ENCODE results near the gene EPB41L5. TPM values are rescaled to one million over a fixed set of nuclear protein-coding genes. Genes with fewer than 3 reads are reported as not detected.

The EPB41L5 gene
- total and polyA plus RNA-seq, 9 of the 15 experiments (the other 6 are each of a cell fraction or from before 2014, with no cell fraction given), result 2.3 to 14.1 (median 8.2) TPM

DNA sequence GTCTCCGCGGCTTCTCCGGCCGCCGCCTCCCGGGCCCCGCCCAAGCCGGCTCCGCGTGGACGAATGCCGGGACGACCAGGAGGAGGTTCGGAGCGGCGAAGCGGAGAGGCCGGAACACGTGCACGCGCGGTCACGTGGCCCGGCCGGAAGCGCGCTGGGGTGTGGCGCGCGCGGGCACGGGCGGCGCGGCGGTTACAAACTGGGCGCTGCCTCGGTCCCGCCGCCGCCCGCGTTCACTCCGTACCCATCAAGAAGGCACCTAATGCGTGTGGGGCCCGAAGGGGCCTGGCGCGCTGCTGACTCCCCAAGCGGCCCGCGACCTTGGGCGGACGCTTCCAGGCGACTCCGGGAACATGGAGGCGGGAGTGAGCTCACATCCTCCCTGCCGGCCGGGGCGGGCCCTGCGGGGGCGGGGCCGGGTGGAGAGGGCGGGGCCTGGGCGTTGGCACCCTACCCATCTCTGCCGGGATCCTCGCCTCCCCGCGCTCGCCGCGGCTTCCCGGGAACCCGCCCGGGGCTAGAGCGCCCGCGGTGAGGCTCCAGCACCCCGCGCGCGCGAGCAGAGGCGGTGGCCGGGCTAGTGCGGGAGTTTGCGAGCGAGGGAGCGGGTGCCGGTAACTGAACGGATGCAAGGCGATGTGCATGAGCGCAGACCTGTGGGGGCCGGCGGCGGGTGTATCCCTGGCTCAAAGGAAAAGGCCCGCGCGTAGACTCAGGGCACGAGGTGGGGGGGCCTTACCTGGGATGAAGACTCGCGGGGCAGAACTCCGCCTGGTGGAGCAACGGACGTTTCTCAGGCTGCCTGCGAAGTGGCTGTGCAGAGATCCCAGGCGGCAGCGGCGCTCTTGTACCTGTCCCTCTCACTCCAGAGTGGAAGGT, 210.4 kb downstream of the EPB41L5 start, which contains the start of gene TMEM185B (continued):
- TF ChIP-seq, protein P1, sequence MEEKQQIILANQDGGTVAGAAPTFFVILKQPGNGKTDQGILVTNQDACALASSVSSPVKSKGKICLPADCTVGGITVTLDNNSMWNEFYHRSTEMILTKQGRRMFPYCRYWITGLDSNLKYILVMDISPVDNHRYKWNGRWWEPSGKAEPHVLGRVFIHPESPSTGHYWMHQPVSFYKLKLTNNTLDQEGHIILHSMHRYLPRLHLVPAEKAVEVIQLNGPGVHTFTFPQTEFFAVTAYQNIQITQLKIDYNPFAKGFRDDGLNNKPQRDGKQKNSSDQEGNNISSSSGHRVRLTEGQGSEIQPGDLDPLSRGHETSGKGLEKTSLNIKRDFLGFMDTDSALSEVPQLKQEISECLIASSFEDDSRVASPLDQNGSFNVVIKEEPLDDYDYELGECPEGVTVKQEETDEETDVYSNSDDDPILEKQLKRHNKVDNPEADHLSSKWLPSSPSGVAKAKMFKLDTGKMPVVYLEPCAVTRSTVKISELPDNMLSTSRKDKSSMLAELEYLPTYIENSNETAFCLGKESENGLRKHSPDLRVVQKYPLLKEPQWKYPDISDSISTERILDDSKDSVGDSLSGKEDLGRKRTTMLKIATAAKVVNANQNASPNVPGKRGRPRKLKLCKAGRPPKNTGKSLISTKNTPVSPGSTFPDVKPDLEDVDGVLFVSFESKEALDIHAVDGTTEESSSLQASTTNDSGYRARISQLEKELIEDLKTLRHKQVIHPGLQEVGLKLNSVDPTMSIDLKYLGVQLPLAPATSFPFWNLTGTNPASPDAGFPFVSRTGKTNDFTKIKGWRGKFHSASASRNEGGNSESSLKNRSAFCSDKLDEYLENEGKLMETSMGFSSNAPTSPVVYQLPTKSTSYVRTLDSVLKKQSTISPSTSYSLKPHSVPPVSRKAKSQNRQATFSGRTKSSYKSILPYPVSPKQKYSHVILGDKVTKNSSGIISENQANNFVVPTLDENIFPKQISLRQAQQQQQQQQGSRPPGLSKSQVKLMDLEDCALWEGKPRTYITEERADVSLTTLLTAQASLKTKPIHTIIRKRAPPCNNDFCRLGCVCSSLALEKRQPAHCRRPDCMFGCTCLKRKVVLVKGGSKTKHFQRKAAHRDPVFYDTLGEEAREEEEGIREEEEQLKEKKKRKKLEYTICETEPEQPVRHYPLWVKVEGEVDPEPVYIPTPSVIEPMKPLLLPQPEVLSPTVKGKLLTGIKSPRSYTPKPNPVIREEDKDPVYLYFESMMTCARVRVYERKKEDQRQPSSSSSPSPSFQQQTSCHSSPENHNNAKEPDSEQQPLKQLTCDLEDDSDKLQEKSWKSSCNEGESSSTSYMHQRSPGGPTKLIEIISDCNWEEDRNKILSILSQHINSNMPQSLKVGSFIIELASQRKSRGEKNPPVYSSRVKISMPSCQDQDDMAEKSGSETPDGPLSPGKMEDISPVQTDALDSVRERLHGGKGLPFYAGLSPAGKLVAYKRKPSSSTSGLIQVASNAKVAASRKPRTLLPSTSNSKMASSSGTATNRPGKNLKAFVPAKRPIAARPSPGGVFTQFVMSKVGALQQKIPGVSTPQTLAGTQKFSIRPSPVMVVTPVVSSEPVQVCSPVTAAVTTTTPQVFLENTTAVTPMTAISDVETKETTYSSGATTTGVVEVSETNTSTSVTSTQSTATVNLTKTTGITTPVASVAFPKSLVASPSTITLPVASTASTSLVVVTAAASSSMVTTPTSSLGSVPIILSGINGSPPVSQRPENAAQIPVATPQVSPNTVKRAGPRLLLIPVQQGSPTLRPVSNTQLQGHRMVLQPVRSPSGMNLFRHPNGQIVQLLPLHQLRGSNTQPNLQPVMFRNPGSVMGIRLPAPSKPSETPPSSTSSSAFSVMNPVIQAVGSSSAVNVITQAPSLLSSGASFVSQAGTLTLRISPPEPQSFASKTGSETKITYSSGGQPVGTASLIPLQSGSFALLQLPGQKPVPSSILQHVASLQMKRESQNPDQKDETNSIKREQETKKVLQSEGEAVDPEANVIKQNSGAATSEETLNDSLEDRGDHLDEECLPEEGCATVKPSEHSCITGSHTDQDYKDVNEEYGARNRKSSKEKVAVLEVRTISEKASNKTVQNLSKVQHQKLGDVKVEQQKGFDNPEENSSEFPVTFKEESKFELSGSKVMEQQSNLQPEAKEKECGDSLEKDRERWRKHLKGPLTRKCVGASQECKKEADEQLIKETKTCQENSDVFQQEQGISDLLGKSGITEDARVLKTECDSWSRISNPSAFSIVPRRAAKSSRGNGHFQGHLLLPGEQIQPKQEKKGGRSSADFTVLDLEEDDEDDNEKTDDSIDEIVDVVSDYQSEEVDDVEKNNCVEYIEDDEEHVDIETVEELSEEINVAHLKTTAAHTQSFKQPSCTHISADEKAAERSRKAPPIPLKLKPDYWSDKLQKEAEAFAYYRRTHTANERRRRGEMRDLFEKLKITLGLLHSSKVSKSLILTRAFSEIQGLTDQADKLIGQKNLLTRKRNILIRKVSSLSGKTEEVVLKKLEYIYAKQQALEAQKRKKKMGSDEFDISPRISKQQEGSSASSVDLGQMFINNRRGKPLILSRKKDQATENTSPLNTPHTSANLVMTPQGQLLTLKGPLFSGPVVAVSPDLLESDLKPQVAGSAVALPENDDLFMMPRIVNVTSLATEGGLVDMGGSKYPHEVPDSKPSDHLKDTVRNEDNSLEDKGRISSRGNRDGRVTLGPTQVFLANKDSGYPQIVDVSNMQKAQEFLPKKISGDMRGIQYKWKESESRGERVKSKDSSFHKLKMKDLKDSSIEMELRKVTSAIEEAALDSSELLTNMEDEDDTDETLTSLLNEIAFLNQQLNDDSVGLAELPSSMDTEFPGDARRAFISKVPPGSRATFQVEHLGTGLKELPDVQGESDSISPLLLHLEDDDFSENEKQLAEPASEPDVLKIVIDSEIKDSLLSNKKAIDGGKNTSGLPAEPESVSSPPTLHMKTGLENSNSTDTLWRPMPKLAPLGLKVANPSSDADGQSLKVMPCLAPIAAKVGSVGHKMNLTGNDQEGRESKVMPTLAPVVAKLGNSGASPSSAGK (IDR thresholded peaks at IDR 0.05), result peak; percentile 89
- no peak for TF ChIP-seq FOXO4 (CRISPR knock-in tag; IDR thresholded peaks at IDR 0.05)
- TF ChIP-seq, protein P2, sequence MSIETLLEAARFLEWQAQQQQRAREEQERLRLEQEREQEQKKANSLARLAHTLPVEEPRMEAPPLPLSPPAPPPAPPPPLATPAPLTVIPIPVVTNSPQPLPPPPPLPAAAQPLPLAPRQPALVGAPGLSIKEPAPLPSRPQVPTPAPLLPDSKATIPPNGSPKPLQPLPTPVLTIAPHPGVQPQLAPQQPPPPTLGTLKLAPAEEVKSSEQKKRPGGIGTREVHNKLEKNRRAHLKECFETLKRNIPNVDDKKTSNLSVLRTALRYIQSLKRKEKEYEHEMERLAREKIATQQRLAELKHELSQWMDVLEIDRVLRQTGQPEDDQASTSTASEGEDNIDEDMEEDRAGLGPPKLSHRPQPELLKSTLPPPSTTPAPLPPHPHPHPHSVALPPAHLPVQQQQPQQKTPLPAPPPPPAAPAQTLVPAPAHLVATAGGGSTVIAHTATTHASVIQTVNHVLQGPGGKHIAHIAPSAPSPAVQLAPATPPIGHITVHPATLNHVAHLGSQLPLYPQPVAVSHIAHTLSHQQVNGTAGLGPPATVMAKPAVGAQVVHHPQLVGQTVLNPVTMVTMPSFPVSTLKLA (conservative IDR thresholded peaks at IDR 0.05), result peak; percentile 79 to 95
- TF ChIP-seq UBTF (IDR thresholded peaks at IDR 0.05; ENCODE audit: borderline replicate concordance in 1 of 2, low read depth in 2 of 2, low read length in 2 of 2), result peak; percentile 37 to 85; a peak in 3 of 4 replicates
- TF ChIP-seq NR2C2 (CRISPR knock-in tag; IDR thresholded peaks at IDR 0.05), result peak; percentile 62; the same call in 1 of the 2 replicates
- TF ChIP-seq NR2C2 (tag; IDR thresholded peaks at IDR 0.05), result peak; percentile 82
- TF ChIP-seq TGIF2 (CRISPR knock-in tag; IDR thresholded peaks at IDR 0.05), result peak; percentile 86; the same call in 1 of the 2 replicates
